SK-N-MC (cell line): ENCODE results near the gene RPL10A.

Experiments
- DNase-seq: peaks from one replicate; pipeline ENCODE4 v3.0.0-alpha.2; 2011; ENCODE audit warnings: low read depth, low spot score
- H3K27ac ChIP-seq: fragments of 200-600 bp; sonication (generic); 2 replicates; pipeline ENCODE4 v1.5.1; 2016; ENCODE audit warnings: mixed run types
- H3K36me3 ChIP-seq: fragments of 200-600 bp; sonication (generic); 2 replicates; pipeline ENCODE4 v1.6.1; 2017; ENCODE audit warnings: antibody characterized with exemption, low read length, mixed read lengths; ENCODE audit not compliant: insufficient read depth
- H3K4me3 ChIP-seq: fragments of 200-600 bp; sonication (generic); 2 replicates; pipeline ENCODE4 v1.5.1; 2016
- H3K9ac ChIP-seq: fragments of 200-600 bp; sonication (generic); 2 replicates; pipeline ENCODE4 v1.8.0; 2017; ENCODE audit warnings: mixed run types, mixed read lengths; ENCODE audit not compliant: insufficient read length
- H3K9me3 ChIP-seq: fragments of 200-600 bp; sonication (generic); 2 replicates; pipeline ENCODE4 v1.6.1; 2017; ENCODE audit warnings: low read depth, mild to moderate bottlenecking, antibody characterized with exemption, low read length, moderate library complexity, mixed read lengths
- EZH2 ChIP-seq: fragments of 200-600 bp; sonication (generic); IDR thresholded peaks from one replicate; pipeline ENCODE4 v1.6.1; 2017; ENCODE audit warnings: antibody characterized with exemption
- FOXP2 ChIP-seq: optimal IDR thresholded peaks from 2 replicates; pipeline ENCODE3; 2011; ENCODE audit warnings: mild to moderate bottlenecking, moderate library complexity; ENCODE audit not compliant: insufficient read depth; ENCODE audit errors: extremely low read length, control extremely low read depth
- POLR2AphosphoS5 ChIP-seq: IDR thresholded peaks from 2 replicates; pipeline ENCODE4 v1.6.1; 2012; ENCODE audit warnings: mild to moderate bottlenecking, low read depth, low read length, borderline replicate concordance

Gene RPL10A

DNA sequence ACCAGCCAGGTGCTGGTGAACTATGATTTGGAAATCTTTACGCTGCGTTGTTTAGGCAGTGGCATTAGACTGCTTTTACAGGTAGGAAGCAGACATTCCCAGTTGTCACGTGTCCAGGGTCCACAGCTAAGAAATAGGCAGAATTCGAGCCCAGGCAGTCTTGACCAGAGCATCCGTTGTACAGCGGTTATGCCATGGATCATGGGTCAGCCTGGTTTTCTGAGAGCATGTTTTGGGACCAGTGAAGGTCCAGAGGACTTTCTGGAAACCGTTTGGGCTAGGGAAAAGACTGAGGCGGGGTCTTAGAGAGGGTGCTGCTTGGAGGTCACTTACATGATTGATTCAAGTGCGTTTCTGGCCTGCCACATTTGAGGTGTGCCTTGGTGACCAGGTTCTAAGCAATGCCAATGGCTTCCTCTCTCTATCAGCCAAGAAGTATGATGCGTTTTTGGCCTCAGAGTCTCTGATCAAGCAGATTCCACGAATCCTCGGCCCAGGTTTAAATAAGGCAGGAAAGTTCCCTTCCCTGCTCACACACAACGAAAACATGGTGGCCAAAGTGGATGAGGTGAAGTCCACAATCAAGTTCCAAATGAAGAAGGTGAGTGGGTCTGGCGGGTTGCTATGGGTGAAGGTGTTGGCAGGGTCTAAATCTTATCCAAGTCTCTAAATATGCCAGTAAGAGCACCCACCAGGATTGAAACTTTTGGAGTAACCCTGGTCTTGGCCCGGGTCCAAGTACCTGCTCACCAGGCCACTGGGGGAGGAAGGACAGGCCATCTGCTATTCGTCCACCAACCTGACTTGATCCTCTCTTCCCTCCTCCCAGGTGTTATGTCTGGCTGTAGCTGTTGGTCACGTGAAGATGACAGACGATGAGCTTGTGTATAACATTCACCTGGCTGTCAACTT, 1.8 kb downstream of the RPL10A start:
- peak overlapping the region; percentile 93 for H3K4me3 ChIP-seq
- H3K27ac ChIP-seq, result peak overlapping the region; percentile 97
- no peak for DNase-seq
- H3K36me3 ChIP-seq, result peaks cover 73% of the 10 kb centered on the region
- H3K9me3 ChIP-seq, result no peaks in the 10 kb centered on the region
- TF ChIP-seq POLR2AphosphoS5, result peak; percentile 15; the same call in 1 of the 2 replicates
- no peak for TF ChIP-seq EZH2
- TF ChIP-seq FOXP2, result no peak
- peak overlapping the region; percentile 100 for H3K9ac ChIP-seq

DNA sequence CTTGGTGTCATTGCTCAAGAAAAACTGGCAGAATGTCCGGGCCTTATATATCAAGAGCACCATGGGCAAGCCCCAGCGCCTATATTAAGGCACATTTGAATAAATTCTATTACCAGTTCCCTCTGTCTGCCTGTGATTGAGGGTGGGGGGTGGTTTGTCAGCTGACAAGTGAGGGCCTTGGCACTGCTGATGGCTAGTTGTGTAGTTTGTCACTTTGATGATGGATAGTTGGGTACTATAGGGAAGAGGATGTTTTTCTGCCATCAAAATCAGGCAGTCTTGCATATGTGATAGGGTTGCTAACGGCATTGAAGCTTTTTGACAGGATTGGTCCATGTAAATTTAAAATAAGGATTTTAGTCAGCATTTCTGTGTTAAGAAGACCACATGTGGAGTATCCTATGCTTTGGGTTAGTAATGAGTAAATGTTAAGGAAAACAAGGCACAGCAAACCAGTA, 2.5 kb downstream of the RPL10A start:
- no peak for TF ChIP-seq POLR2AphosphoS5
- DNase-seq, result no peak
- H3K9ac ChIP-seq, result peak overlapping the region; percentile 100
- no peaks in the 10 kb centered on the region for H3K9me3 ChIP-seq
- H3K4me3 ChIP-seq, result peak overlapping the region; percentile 93
- H3K27ac ChIP-seq, result peak overlapping the region; percentile 97
- peaks cover 68% of the 10 kb centered on the region for H3K36me3 ChIP-seq

DNA sequence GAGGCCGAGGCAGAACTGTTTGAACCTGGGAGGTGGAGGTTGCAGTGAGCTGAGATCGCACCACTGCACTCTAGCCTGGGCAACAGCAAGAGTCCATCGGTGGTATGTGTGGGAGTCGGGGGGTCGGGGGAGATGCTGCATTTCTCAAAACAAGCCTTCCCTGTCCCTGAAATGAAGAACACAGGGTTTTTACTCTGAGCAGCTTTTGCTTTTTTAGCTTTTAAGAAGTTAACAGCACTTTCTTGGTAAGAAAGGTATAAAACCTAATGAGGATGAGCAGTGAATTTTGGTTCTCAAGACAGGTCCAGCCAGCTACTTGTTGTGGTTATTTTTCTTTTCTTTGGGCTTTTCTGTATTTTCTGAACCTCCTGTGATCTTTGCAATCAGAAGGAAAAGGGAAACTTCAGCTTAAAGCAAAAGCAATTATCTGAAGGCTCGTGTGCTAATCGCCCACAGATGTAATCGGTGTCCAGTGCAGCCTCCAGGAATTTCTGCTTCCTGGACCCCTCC, 3.7 kb downstream of the RPL10A start:
- Histone ChIP-seq H3K9ac (no peak overlapping the region), H3K36me3 (peaks cover 56% of the 10 kb centered on the region), H3K27ac (peak overlapping the region; percentile 97), H3K4me3 (peak overlapping the region; percentile 93), H3K9me3 (no peaks in the 10 kb centered on the region)
- no peak for DNase-seq
- no peak for TF ChIP-seq FOXP2
- TF ChIP-seq POLR2AphosphoS5, result peak; percentile 13; the same call in 1 of the 2 replicates

DNA sequence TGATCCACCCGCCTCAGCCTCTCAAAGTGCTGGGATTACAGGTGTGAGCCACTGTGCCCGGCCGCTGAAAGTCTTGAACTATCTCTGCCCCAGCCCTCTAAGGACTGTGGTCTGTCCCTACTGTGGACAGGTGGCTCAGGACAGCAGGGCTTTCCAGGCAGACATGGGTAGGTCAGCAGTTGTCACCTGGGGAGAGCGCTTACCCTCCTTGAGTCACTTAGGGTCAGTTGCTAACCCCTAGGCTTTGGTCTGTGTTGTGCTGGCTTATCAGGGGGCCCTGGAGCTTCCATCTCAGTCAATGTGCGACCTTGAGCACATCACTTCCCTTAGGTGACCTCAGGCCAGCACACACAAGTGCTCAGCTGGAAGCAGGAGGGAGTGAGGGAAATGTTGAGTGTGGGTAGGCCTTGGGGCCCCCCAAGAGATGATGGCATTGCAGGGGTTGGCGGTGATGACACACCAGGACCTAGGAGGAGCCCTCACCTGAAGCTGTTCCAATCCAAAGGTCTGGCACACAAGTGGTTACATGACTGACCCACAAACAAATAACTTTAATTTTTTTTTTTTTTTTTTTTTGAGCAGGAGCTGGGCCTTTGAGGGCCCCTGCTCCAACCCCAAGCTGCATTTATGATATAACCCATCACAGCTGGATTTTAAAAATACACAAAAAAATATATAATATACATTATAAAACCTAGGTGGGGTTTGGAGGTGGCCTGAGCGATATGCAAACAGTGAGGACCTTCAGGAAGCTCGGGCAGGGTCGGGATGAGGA, 5.1 kb downstream of the RPL10A start:
- Histone ChIP-seq H3K27ac (peak overlapping the region; percentile 46; the same call in 1 of the 2 replicates), H3K9ac (no peak overlapping the region), H3K36me3 (peaks cover 53% of the 10 kb centered on the region), H3K9me3 (no peaks in the 10 kb centered on the region), H3K4me3 (no peak overlapping the region)
- no peak for DNase-seq
- TF ChIP-seq EZH2, result no peak
- TF ChIP-seq FOXP2, result no peak
- no peak; the same call in 1 of the 2 replicates for TF ChIP-seq POLR2AphosphoS5

DNA sequence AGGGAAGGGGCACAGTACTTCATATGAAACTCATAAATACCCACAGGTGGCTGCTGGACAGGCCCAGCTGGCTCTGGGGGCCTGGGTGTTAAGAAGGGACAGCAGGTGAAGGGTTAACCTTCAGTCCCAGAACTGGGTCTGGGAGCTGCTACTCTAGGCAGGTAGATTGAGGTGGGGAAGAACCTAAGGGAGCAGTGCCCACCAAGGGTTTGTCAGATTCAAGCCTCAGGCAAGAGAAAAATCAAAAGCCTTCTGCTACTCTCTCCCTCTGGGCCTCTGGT, 5.6 kb downstream of the RPL10A start:
- H3K27ac ChIP-seq, result peak overlapping the region; percentile 31; the same call in 1 of the 2 replicates
- H3K9ac ChIP-seq, result no peak overlapping the region
- DNase-seq, result no peak
- H3K36me3 ChIP-seq, result peaks cover 49% of the 10 kb centered on the region
- no peak overlapping the region for H3K4me3 ChIP-seq
- TF ChIP-seq POLR2AphosphoS5, result no peak; the same call in 1 of the 2 replicates
- TF ChIP-seq FOXP2, result no peak
- no peak for TF ChIP-seq EZH2
- no peaks in the 10 kb centered on the region for H3K9me3 ChIP-seq

DNA sequence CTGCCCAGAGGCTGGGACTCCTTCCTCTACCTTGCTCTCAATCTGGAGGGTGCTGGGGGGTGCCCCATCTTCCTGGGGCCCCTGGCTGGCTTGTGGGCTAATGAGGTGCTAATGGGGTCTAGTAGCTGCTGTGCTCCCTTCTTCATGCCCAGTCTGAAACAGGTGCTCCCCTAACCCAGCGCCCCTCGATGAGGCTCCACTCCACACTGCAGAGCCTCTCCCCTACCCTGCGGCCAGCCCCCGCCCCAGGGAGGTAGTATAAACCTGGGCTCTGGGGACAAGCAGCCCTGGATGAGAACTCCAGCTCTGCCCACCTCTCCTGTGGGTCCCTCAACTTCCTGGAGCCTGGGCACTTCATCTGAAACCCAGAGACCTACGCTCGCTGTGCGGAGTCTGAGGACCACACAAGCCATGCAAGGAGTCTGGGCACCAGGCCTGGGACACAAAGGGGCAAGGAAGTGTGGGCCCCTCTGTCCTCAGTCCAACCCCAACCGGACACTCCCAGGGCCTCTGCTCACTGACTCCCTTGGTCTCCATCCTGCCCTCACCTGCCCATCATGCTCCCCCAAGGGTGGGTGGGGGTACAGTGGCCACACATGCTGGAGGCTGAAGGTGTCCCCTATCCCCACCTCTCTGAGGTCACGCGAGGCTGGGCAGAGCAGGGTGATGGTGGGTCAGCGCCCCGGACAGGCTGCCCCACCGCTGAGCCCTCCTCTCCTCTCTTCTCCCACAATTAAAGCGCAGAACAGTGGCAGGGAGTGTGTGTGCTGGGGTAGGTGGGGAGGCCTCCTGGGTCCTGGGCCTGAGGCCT, 6.1 kb downstream of the RPL10A start:
- no peak overlapping the region for H3K4me3 ChIP-seq
- no peak for TF ChIP-seq EZH2
- peak; percentile 64; the same call in 1 of the 2 replicates for TF ChIP-seq POLR2AphosphoS5
- peak overlapping the region; percentile 31; the same call in 1 of the 2 replicates for H3K27ac ChIP-seq
- peaks cover 43% of the 10 kb centered on the region for H3K36me3 ChIP-seq
- no peak overlapping the region for H3K9ac ChIP-seq
- H3K9me3 ChIP-seq, result no peaks in the 10 kb centered on the region
- no peak for DNase-seq

DNA sequence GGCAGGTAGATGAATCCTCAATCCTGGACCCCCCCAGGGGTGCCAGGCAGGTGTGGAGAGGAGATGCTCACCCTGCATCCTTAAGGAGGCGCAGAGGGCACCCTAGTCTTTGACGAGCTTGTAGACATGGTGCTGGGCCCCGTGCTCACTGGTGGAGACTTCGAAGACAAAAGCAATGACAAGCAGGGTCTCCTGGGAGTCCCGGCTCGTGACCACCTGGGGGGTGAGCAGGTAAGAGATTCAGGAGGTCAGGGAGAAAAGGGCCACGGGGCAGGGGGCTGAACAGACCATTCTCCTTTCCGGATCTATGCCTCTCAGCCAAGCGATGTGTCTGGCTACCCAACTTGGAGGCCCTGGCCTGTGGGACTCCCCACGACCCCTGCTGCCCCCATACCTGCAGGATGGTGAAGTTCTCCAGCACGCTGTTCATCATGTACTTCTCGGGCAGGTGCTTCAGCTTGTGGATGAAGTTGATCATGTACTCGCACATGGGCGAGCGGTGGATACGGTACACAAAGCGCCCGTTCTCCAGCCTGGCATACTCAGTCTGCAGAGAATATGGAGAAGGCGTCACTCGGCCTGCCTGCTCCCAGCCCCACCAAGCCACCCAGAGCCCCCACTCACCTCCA, 6.9 kb downstream of the RPL10A start:
- Histone ChIP-seq H3K9me3 (no peaks in the 10 kb centered on the region), H3K36me3 (peaks cover 36% of the 10 kb centered on the region), H3K9ac (no peak overlapping the region), H3K27ac (no peak overlapping the region), H3K4me3 (no peak overlapping the region)
- no peak for DNase-seq
- TF ChIP-seq FOXP2 (no peak), EZH2 (no peak), POLR2AphosphoS5 (no peak)

DNA sequence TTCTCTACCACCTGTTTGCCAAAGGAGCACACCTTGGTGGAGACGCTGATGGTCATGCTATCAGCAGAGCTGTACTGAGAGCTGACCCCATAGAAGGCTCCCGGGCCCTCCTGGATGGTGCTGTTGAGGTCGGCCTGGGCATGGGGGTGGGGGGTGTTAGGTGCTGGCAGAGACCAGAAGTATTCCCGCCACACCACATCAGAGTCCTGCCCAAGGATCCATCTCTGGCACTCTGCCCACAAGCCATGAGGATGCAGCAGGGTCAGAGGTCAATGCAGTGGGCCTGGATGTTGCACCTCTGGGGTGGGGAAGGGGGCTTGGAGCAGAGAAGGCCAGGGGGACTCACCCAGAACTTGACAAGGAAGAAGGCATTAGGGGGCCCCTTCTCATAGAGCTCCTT, 7.4 kb downstream of the RPL10A start:
- peaks cover 31% of the 10 kb centered on the region for H3K36me3 ChIP-seq
- TF ChIP-seq POLR2AphosphoS5 (peak; percentile 32; the same call in 1 of the 2 replicates), FOXP2 (no peak)

More for the DNA sequence above, 7.4 kb downstream of the RPL10A start:
- Histone ChIP-seq H3K4me3 (no peak overlapping the region), H3K9ac (no peak overlapping the region), H3K9me3 (no peaks in the 10 kb centered on the region), H3K27ac (no peak overlapping the region)
- no peak for DNase-seq
